CD4-positive, alpha-beta T cell (primary cell): ENCODE results near the gene CYP27B1. TPM values are rescaled to one million over a fixed set of nuclear protein-coding genes. Genes with fewer than 3 reads are reported as not detected.

ENCODE experiments used
- ATAC-seq: fragments of 200-7000 bp; cut with Tn5 transposase; one replicate; pipeline ENCODE4 v1.10.0; 2022; ENCODE audit warnings: mild to moderate bottlenecking; ENCODE audit not compliant: poor library complexity
- CTCF ChIA-PET: fragments of 350-600 bp; sonication (Branson Sonifier 250); formaldehyde crosslinking; loops from one replicate; lab custom pipeline; 2021; ENCODE audit warnings: antibody characterized with exemption, inconsistent platforms; lab: Charles Lee
- POLR2A ChIA-PET: fragments of 350-600 bp; sonication (Branson Sonifier 250); formaldehyde crosslinking; loops from one replicate; lab custom pipeline; 2021; ENCODE audit warnings: antibody characterized with exemption, inconsistent platforms; lab: Charles Lee
- DNase-seq, 14 experiments: peaks; one replicate each; pipeline ENCODE4 v3.0.0-alpha.2; 2013 to 2020; ENCODE audit warnings: mixed read lengths in 2 of 14
- H3K27ac ChIP-seq, 2 donors: one replicate each; pipeline versions ENCODE4 v1.5.1 to v1.7.0; 2013; ENCODE audit warnings: low read length in 2 of 2, low read depth in 1 of 2, mild to moderate bottlenecking in 1 of 2
- H3K27me3 ChIP-seq, 2 experiments: 1 replicate in 1 of 2; 2 replicates in 1 of 2; pipeline versions ENCODE4 v1.6.1 to v1.7.0; 2013; ENCODE audit warnings: low read length in 2 of 2, control low read depth in 1 of 2, mild to moderate bottlenecking in 1 of 2, moderate library complexity in 1 of 2; ENCODE audit not compliant: insufficient read depth in 2 of 2, control insufficient read depth in 1 of 2
- H3K36me3 ChIP-seq: one replicate; pipeline ENCODE4 v1.6.1; 2013; ENCODE audit warnings: low read length, control low read depth; ENCODE audit not compliant: insufficient read depth
- H3K4me1 ChIP-seq: one replicate; pipeline ENCODE4 v1.6.1; 2013; ENCODE audit warnings: low read length, control low read depth; ENCODE audit not compliant: insufficient read depth
- H3K4me3 ChIP-seq: one replicate; pipeline ENCODE4 v1.5.1; 2013; ENCODE audit warnings: mild to moderate bottlenecking, low read length, moderate library complexity
- H3K9me3 ChIP-seq, 2 experiments: 1 replicate in 1 of 2; 2 replicates in 1 of 2; pipeline versions ENCODE4 v1.6.1 to v1.7.0; 2013; ENCODE audit warnings: low read length in 2 of 2, mild to moderate bottlenecking in 2 of 2, control low read depth in 1 of 2, moderate library complexity in 1 of 2; ENCODE audit not compliant: control insufficient read depth in 1 of 2, insufficient read depth in 1 of 2
- H3K27ac Mint-ChIP-seq: one replicate; pipeline ENCODE4 v1.8.0; 2020; ENCODE audit warnings: mixed read lengths
- H3K27me3 Mint-ChIP-seq: one replicate; pipeline ENCODE4 v1.8.0; 2021; ENCODE audit warnings: mixed read lengths
- H3K36me3 Mint-ChIP-seq: one replicate; pipeline ENCODE4 v1.8.0; 2021; ENCODE audit warnings: low read depth, mixed read lengths
- H3K4me1 Mint-ChIP-seq: one replicate; pipeline ENCODE4 v1.8.0; 2021; ENCODE audit warnings: low read depth, mixed read lengths
- H3K4me3 Mint-ChIP-seq: one replicate; pipeline ENCODE4 v1.8.0; 2020; ENCODE audit warnings: mild to moderate bottlenecking, mixed read lengths
- H3K9me3 Mint-ChIP-seq: one replicate; pipeline ENCODE4 v1.8.0; 2020; ENCODE audit warnings: mixed read lengths
- CTCF ChIP-seq: fragments of 200-600 bp; IDR thresholded peaks from one replicate; pipeline ENCODE4 v1.8.0; 2022; ENCODE audit warnings: antibody characterized with exemption, mild to moderate bottlenecking
- intact Hi-C, 2 experiments: fragments of 100-400 bp; cut with DNase I in 1 of 2; cut with micrococcal nuclease in 1 of 2; formaldehyde crosslinking; loops; one replicate each; pipeline versions ENCODE4 v1.15.1 to v1.9.0; 2023 to 2025; cut with DNase I, micrococcal nuclease
- total RNA-seq, 174 experiments: library from RNA in 2 of 174; stranded (reverse) in 2 of 174; gene quantifications; one replicate each; pipeline ENCODE4 v1.2.3 and lab custom pipeline; 2021 to 2026

Gene CYP27B1
- total RNA-seq, 2 experiments from 2014 or later = 1.0 to 1.4 TPM

- intact Hi-C loops = loop anchor here in 1 of 2 experiments (5.0 kb wide), 1 partner anchor 77 kb away; no protein-coding TSS in a partner anchor
- Histone ChIP-seq H3K36me3 (peaks cover 24% of the 10 kb centered on the region), H3K27ac (peak overlapping the region in 1 of 2 donors; percentile 75), H3K4me3 (peak overlapping the region; percentile 61), H3K9me3 (no peaks in the 10 kb centered on the region), H3K4me1 (peaks cover 63% of the 10 kb centered on the region), H3K27me3 (no peaks in the 10 kb centered on the region)
- ChIA-PET POLR2A (interaction anchor here (2.5 to 4.1 kb wide), 3 partner anchors 10 to 91 kb away, joined by 7 to 28 read pairs (median 26); partner anchors contain the start of genes CTDSP2 and TSPAN31), CTCF (interaction anchor here (2.4 to 2.5 kb wide), 2 partner anchors 14 to 27 kb away, joined by 12 to 20 read pairs; partner anchors contain the start of gene TSFM)
- H3K27me3 Mint-ChIP-seq = no peaks in the 10 kb centered on the region
- ATAC-seq (no peak), DNase-seq (peak in 1 of 14 experiments; percentile 6)
- no peak for TF ChIP-seq CTCF
- H3K9me3 Mint-ChIP-seq = no peaks in the 10 kb centered on the region
- H3K4me1 Mint-ChIP-seq = peaks cover 73% of the 10 kb centered on the region
- no peak overlapping the region for H3K4me3 Mint-ChIP-seq
- H3K27ac Mint-ChIP-seq = no peak overlapping the region
- peaks cover 56% of the 10 kb centered on the region for H3K36me3 Mint-ChIP-seq
Measured at GRCh38 chr12:57755194-57755453, 11.8 kb downstream of the CYP27B1 start.

DNA sequence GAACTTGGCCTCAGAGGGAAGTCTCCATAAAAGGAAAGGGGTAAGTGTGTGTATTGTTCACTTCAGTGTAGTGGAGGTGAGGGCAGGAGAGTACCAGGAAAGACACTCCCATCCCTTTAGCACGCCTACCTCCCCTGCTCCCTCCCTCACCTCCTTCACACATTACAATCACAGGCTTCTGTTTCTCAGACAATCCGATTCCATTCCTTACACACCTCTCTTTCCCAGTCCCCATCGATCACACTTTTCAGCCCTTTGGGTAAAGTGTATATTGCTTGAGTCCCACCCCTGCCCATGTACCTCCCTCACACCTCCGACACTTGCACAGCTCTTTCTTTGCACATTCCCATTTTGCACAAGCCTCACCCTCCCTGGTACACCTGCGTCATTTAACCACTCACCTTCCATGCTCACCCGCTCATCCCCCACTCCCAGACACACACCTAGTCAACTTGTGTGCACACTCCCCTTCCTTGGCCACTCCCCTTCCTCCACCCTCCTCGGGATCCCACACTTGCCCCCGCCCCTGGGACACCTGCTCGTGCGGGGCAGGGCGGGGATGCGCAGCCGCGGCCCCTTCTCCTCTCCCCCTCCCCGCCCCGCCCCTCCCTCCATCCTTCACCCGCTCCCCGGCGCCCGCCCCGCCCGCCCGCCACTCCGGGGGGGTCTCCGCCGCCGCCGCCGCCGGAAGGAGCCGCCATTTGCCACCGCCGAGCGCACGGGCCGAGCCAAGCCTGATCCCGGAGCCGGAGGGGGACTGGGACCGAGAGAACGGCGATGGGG, 12.3 kb downstream of the CYP27B1 start, which contains the start of gene MARCHF9:
Gene MARCHF9 (plus strand): TSS at position 693 of the 783 bp plus-strand sequence. CDS start 426 bp downstream, outside the sequence.
- Histone ChIP-seq H3K27me3 (no peaks in the 10 kb centered on the region), H3K4me1 (peaks cover 63% of the 10 kb centered on the region), H3K4me3 (peak within 1 kb of the TSS; percentile 61), H3K36me3 (peaks cover 25% of the 10 kb centered on the region), H3K27ac (peak within 1 kb of the TSS; percentile 56 to 75), H3K9me3 (no peaks in the 10 kb centered on the region)
- peaks cover 52% of the 10 kb centered on the region for H3K36me3 Mint-ChIP-seq
- DNase-seq (peak; percentile 68 to 95 (median 86)), ATAC-seq (peak; percentile 52)
- POLR2A ChIA-PET = interaction anchor here (0.6 to 4.1 kb wide), 6 partner anchors 9 to 186 kb away, joined by 3 to 28 read pairs (median 6); partner anchors contain the start of genes CTDSP2, EEF1AKMT3, METTL1 and OS9
- peaks cover 71% of the 10 kb centered on the region for H3K4me1 Mint-ChIP-seq
- CTCF ChIA-PET = interaction anchor here (2.4 to 2.5 kb wide), 2 partner anchors 13 to 28 kb away, joined by 12 to 20 read pairs; partner anchors contain the start of gene TSFM
- H3K27ac Mint-ChIP-seq = peak within 1 kb of the TSS; percentile 93
- TF ChIP-seq CTCF = no peak
- H3K27me3 Mint-ChIP-seq = no peaks in the 10 kb centered on the region
- H3K4me3 Mint-ChIP-seq = peak within 1 kb of the TSS; percentile 92
- no peaks in the 10 kb centered on the region for H3K9me3 Mint-ChIP-seq
- intact Hi-C loops = loop anchor here (5.0 kb wide), 4 partner anchors 78 to 277 kb away; partner anchors contain the start of genes ARHGAP9 (in 1 of the 2), CTDSP2 (in 1 of the 2), DDIT3 (in 1 of the 2) and MBD6 (in 1 of the 2)

DNA sequence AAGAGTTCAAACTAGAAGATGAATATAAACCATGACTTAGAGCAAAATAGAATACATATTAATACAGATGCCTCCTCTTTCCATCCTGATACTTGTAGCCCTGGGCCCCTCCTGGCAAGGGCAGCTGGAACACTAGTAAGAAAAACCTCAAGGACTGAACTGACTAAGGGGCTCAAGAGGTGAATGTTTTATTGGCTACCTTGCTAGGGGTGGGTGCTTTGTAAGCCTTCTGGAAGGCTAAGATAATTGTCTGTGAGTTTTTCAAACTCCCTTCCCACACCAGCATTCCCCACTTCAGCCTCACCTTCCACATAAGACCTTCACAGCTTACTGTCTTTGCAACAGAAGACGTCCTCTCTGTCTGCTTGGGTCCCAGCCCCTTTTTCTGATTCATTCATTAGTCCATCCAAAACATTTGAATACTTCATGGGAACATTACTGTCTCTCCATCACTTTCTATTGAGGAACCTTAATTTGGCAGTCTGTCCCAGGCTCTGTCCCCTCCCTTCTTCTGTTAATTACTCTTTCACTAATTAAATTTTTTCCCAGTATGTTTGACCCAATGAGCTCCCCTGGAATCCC, 13.0 kb downstream of the CYP27B1 start:
- ChIA-PET CTCF (no interaction called here), POLR2A (interaction anchor here (0.6 to 4.1 kb wide), 5 partner anchors 9 to 187 kb away, joined by 3 to 28 read pairs (median 4); partner anchors contain the start of genes EEF1AKMT3, METTL1, OS9 and TSPAN31)
- intact Hi-C loops = loop anchor here (5.0 kb wide), 3 partner anchors 93 to 277 kb away; partner anchors contain the start of genes ARHGAP9 (in 1 of the 2), CTDSP2 (in 1 of the 2), DDIT3 (in 1 of the 2) and MBD6 (in 1 of the 2)

More for the DNA sequence above, 13.0 kb downstream of the CYP27B1 start:
- H3K4me1 ChIP-seq = peaks cover 57% of the 10 kb centered on the region
- Mint-ChIP-seq H3K27ac (peak overlapping the region; percentile 87), H3K36me3 (peaks cover 51% of the 10 kb centered on the region), H3K4me1 (peaks cover 65% of the 10 kb centered on the region), H3K9me3 (no peaks in the 10 kb centered on the region), H3K4me3 (peak overlapping the region; percentile 89), H3K27me3 (no peaks in the 10 kb centered on the region)
- peak overlapping the region; percentile 61 for H3K4me3 ChIP-seq
- H3K27me3 ChIP-seq = no peaks in the 10 kb centered on the region
- H3K36me3 ChIP-seq = peaks cover 25% of the 10 kb centered on the region
- H3K9me3 ChIP-seq = no peaks in the 10 kb centered on the region
- peak in 2 of 14 experiments; percentile 16 to 28 for DNase-seq
- no peak for ATAC-seq
- TF ChIP-seq CTCF = no peak
- peak overlapping the region; percentile 56 to 75 for H3K27ac ChIP-seq
